BE2C (cell line): ENCODE data around the gene RCCD1.

ENCODE experiments used
- DNase-seq: peaks from one replicate; pipeline ENCODE4 v3.0.0-alpha.2; 2020
- H3K27me3 ChIP-seq: fragments of 250-450 bp; sonication (Bioruptor Pico); 2 replicates; pipeline ENCODE4 v1.5.1; 2020; ENCODE audit warnings: mild to moderate bottlenecking
- H3K36me3 ChIP-seq: fragments of 250-450 bp; sonication (Bioruptor Pico); 2 replicates; pipeline ENCODE4 v1.5.1; 2020; ENCODE audit warnings: mild to moderate bottlenecking
- H3K4me1 ChIP-seq: fragments of 250-450 bp; sonication (Bioruptor Pico); 2 replicates; pipeline ENCODE4 v1.5.1; 2020
- H3K4me3 ChIP-seq: 2 replicates; pipeline ENCODE4 v1.5.1; 2011; ENCODE audit warnings: low read depth, low read length
- H3K9me3 ChIP-seq: fragments of 250-450 bp; sonication (Bioruptor Pico); 2 replicates; pipeline ENCODE4 v1.5.1; 2020
- CTCF ChIP-seq: IDR thresholded peaks from 2 replicates; pipeline ENCODE4 v1.5.1; 2012; ENCODE audit warnings: mild to moderate bottlenecking, low read depth, low read length

Gene RCCD1

GRCh38 chr15:90914305-90915080 lies 40.2 kb upstream of the RCCD1 start:
- no peak overlapping the region for H3K4me3 ChIP-seq
- peaks cover 24% of the 10 kb centered on the region for H3K36me3 ChIP-seq
- H3K27me3 ChIP-seq: no peaks in the 10 kb centered on the region
- H3K9me3 ChIP-seq: no peaks in the 10 kb centered on the region
- H3K4me1 ChIP-seq: no peaks in the 10 kb centered on the region
- no peak for DNase-seq
- no peak for TF ChIP-seq CTCF

GRCh38 chr15:90915216-90915807 lies 39.4 kb upstream of the RCCD1 start:
- no peaks in the 10 kb centered on the region for H3K27me3 ChIP-seq
- no peak for DNase-seq
- no peak overlapping the region for H3K4me3 ChIP-seq
- no peak for TF ChIP-seq CTCF
- no peaks in the 10 kb centered on the region for H3K9me3 ChIP-seq
- H3K4me1 ChIP-seq: no peaks in the 10 kb centered on the region
- H3K36me3 ChIP-seq: peaks cover 18% of the 10 kb centered on the region

GRCh38 chr15:90915808-90916440 lies 38.8 kb upstream of the RCCD1 start:
- H3K36me3 ChIP-seq: peaks cover 16% of the 10 kb centered on the region

GRCh38 chr15:90916461-90916860 lies 38.2 kb upstream of the RCCD1 start:
- Histone ChIP-seq H3K4me3 (no peak overlapping the region), H3K9me3 (no peaks in the 10 kb centered on the region), H3K36me3 (peaks cover 16% of the 10 kb centered on the region), H3K27me3 (no peaks in the 10 kb centered on the region), H3K4me1 (no peaks in the 10 kb centered on the region)
- DNase-seq: no peak
- TF ChIP-seq CTCF: no peak

More at GRCh38 chr15:90915808-90916440, 38.8 kb upstream of the RCCD1 start:
- no peaks in the 10 kb centered on the region for H3K4me1 ChIP-seq
- no peaks in the 10 kb centered on the region for H3K27me3 ChIP-seq
- TF ChIP-seq CTCF: no peak
- no peak overlapping the region for H3K4me3 ChIP-seq
- DNase-seq: no peak
- H3K9me3 ChIP-seq: no peaks in the 10 kb centered on the region

GRCh38 chr15:90917569-90917968 lies 37.1 kb upstream of the RCCD1 start:
- Histone ChIP-seq H3K36me3 (peaks cover 8% of the 10 kb centered on the region), H3K4me3 (no peak overlapping the region), H3K27me3 (no peaks in the 10 kb centered on the region), H3K4me1 (no peaks in the 10 kb centered on the region), H3K9me3 (no peaks in the 10 kb centered on the region)
- no peak for TF ChIP-seq CTCF
- DNase-seq: no peak
